Nasal cavity respiratory epithelium epithelial cell of viscerocranial mucosa (primary cell): ENCODE measurements around the gene ODAD4. TPM values are rescaled to one million over a fixed set of nuclear protein-coding genes. Genes with fewer than 3 reads are reported as not detected.

ENCODE experiments used
- total RNA-seq: library from RNA; depleted of rRNA; stranded (reverse); fragments of >200 nt; gene quantifications from 2 replicates; pipeline ENCODE4 v1.2.3, GENCODE V29; 2014

The ODAD4 gene, protein sequence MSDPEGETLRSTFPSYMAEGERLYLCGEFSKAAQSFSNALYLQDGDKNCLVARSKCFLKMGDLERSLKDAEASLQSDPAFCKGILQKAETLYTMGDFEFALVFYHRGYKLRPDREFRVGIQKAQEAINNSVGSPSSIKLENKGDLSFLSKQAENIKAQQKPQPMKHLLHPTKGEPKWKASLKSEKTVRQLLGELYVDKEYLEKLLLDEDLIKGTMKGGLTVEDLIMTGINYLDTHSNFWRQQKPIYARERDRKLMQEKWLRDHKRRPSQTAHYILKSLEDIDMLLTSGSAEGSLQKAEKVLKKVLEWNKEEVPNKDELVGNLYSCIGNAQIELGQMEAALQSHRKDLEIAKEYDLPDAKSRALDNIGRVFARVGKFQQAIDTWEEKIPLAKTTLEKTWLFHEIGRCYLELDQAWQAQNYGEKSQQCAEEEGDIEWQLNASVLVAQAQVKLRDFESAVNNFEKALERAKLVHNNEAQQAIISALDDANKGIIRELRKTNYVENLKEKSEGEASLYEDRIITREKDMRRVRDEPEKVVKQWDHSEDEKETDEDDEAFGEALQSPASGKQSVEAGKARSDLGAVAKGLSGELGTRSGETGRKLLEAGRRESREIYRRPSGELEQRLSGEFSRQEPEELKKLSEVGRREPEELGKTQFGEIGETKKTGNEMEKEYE
- total RNA-seq = under 0.01 and 0.07 TPM in 2 replicates

GRCh38 chr17:41930009-41930832 is at the start of gene ODAD4:
TSS of gene ODAD4 (plus strand) at chr17:41930617. CDS start at chr17:41930724, 107 bp downstream.

GRCh38 chr17:41918314-41919164 is 11.9 kb upstream of the ODAD4 start, which contains the start of gene ACLY:
TSS of gene ACLY (minus strand) at chr17:41918951. CDS start at chr17:41913873, 5,078 bp downstream.

DNA sequence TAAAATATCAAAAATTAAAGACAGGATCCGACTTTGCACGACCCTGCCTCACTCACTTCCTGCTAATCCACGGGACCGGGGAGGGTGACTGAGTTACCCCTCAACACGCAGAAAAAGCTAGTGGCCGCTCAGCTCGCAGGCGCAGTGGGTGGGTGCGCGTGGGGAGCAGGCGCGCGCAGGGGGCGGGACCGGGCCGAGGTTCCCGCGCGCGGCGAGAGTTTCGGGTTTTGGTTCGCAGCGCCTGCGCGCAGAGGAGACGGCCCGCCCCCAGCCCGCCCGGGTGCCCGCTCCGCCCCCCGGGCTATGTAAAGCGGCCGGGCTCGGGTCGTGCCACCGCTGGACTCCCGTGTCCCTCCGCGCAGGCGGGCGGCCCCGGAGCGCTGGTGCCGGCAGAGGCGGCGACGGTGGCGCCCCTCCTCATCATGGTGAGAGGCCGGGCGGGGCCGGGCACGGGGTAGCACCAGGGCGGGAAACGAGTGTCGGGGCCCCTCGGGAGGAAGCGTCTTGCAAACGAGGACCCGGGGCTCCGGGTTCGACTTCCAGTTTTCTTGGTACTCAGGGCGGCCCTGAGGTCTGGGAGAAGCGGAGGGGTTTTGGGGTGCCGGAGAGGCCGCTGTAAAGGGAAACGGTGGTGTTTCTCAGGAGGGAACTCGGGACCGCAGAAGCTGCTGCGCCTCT is 36.2 kb downstream of the ODAD4 start, which contains the start of gene CNP:
Gene CNP, plus strand, starts transcription at position 333 of the 678 bp plus-strand sequence. Its CDS starts 90 bp downstream, at position 423.

Other genes with a start within 250 kb of the ODAD4 start
- 140 and 223 TPM in 2 replicates for gene EIF1, start 241.7 kb upstream of the ODAD4 start, total RNA-seq
- 1.0 TPM in 1 of 2 replicates, not detected in the other for gene GAST, start 218.3 kb upstream of the ODAD4 start, total RNA-seq
- gene HAP1, start 196.0 kb upstream of the ODAD4 start, total RNA-seq = 1.4 and 5.1 TPM in 2 replicates
- gene JUP, start 143.9 kb upstream of the ODAD4 start, total RNA-seq = 357 and 772 TPM in 2 replicates
- gene P3H4, start 118.7 kb upstream of the ODAD4 start, total RNA-seq = 33.5 and 51.7 TPM in 2 replicates
- 34.5 and 113 TPM in 2 replicates for gene FKBP10, start 117.6 kb upstream of the ODAD4 start, total RNA-seq
- gene NT5C3B, start 94.4 kb upstream of the ODAD4 start, total RNA-seq = 35.0 and 73.1 TPM in 2 replicates
- gene KLHL10, start 92.8 kb upstream of the ODAD4 start, total RNA-seq = 0.14 TPM in 1 of 2 replicates, not detected in the other
- gene KLHL11, start 65.2 kb upstream of the ODAD4 start, total RNA-seq = 41.4 and 45.1 TPM in 2 replicates
- gene ACLY, start 11.7 kb upstream of the ODAD4 start, total RNA-seq = 114 and 147 TPM in 2 replicates
- gene CNP, start 36.2 kb downstream of the ODAD4 start, total RNA-seq = 27.3 and 39.7 TPM in 2 replicates
- gene DNAJC7, start 86.8 kb downstream of the ODAD4 start, total RNA-seq = 51.3 and 72.0 TPM in 2 replicates
- gene NKIRAS2, start 89.5 kb downstream of the ODAD4 start, total RNA-seq = 27.7 and 39.2 TPM in 2 replicates
- 0.64 and 0.68 TPM in 2 replicates for gene C17orf113, start 120.0 kb downstream of the ODAD4 start, total RNA-seq
- gene ZNF385C, start 167.9 kb downstream of the ODAD4 start, total RNA-seq = 0.34 and 0.43 TPM in 2 replicates
- gene DHX58, start 182.1 kb downstream of the ODAD4 start, total RNA-seq = 7.2 and 10.9 TPM in 2 replicates
- 7.9 and 23.3 TPM in 2 replicates for gene KAT2A, start 190.8 kb downstream of the ODAD4 start, total RNA-seq
- gene HSPB9, start 192.2 kb downstream of the ODAD4 start, total RNA-seq = not detected in 2 replicates
- gene RAB5C, start 224.4 kb downstream of the ODAD4 start, total RNA-seq = 70.7 and 97.2 TPM in 2 replicates